ENCODE measurements around the gene TOMM5. TPM values are rescaled to one million over a fixed set of nuclear protein-coding genes. Genes with fewer than 3 reads are reported as not detected.

TOMM5 gene
- polyA plus RNA-seq, 4 donors, result 125 to 138 (median 129) TPM

GRCh38 chr9:37564916-37565315 is 27.5 kb downstream of the TOMM5 start:
- DNase-seq (ENCODE audit: low read depth in 4 of 4, low spot score in 3 of 4), result no peak

GRCh38 chr9:37563806-37564513 is 28.4 kb downstream of the TOMM5 start:
- DNase-seq (ENCODE audit: low read depth in 4 of 4, low spot score in 3 of 4), result no peak

- no peak for DNase-seq (ENCODE audit: low read depth in 4 of 4, low spot score in 3 of 4)
These were observed 29.6 kb downstream of the TOMM5 start for GRCh38 chr9:37562826-37563225.

GRCh38 chr9:37561682-37562081 is 30.7 kb downstream of the TOMM5 start:
- no peak for DNase-seq (ENCODE audit: low read depth in 4 of 4, low spot score in 3 of 4)

GRCh38 chr9:37559855-37560592 is 32.4 kb downstream of the TOMM5 start:
- no peak for DNase-seq (ENCODE audit: low read depth in 4 of 4, low spot score in 3 of 4)

- no peak for DNase-seq (ENCODE audit: low read depth in 4 of 4, low spot score in 3 of 4)
These were observed 33.3 kb downstream of the TOMM5 start for GRCh38 chr9:37559125-37559524.

GRCh38 chr9:37555786-37556185 is 36.6 kb downstream of the TOMM5 start:
- DNase-seq (ENCODE audit: low read depth in 4 of 4, low spot score in 3 of 4), result no peak

- DNase-seq (ENCODE audit: low read depth in 4 of 4, low spot score in 3 of 4), result no peak
These were observed 38.1 kb downstream of the TOMM5 start for GRCh38 chr9:37554318-37554717.

GRCh38 chr9:37551888-37552287 is 40.5 kb downstream of the TOMM5 start:
- DNase-seq (ENCODE audit: low read depth in 4 of 4, low spot score in 3 of 4), result no peak

GRCh38 chr9:37551468-37551867 is 40.9 kb downstream of the TOMM5 start:
- DNase-seq (ENCODE audit: low read depth in 4 of 4, low spot score in 3 of 4), result no peak

- no peak for DNase-seq (ENCODE audit: low read depth in 4 of 4, low spot score in 3 of 4)
These were observed 41.6 kb downstream of the TOMM5 start for GRCh38 chr9:37550781-37551180.

- DNase-seq (ENCODE audit: low read depth in 4 of 4, low spot score in 3 of 4), result no peak
These were observed 42.9 kb downstream of the TOMM5 start for GRCh38 chr9:37549527-37549926.

GRCh38 chr9:37547328-37547878 is 45.0 kb downstream of the TOMM5 start:
- no peak for DNase-seq (ENCODE audit: low read depth in 4 of 4, low spot score in 3 of 4)

- DNase-seq (ENCODE audit: low read depth in 4 of 4, low spot score in 3 of 4), result no peak
These were observed 48.9 kb downstream of the TOMM5 start for GRCh38 chr9:37543468-37543867.

GRCh38 chr9:37542895-37543294 is 49.5 kb downstream of the TOMM5 start:
- no peak for DNase-seq (ENCODE audit: low read depth in 4 of 4, low spot score in 3 of 4)

GRCh38 chr9:37542488-37542887 is 49.9 kb downstream of the TOMM5 start:
- no peak for DNase-seq (ENCODE audit: low read depth in 4 of 4, low spot score in 3 of 4)

- no peak for DNase-seq (ENCODE audit: low read depth in 4 of 4, low spot score in 3 of 4)
These were observed 50.9 kb downstream of the TOMM5 start for GRCh38 chr9:37541465-37541864.

GRCh38 chr9:37540634-37541033 is 51.8 kb downstream of the TOMM5 start:
- peak in 3 of 4 donors; percentile 2 to 20 (median 6) for DNase-seq (ENCODE audit: low read depth in 4 of 4, low spot score in 3 of 4)

- DNase-seq (ENCODE audit: low read depth in 4 of 4, low spot score in 3 of 4), result no peak
These were observed 52.8 kb downstream of the TOMM5 start for GRCh38 chr9:37539634-37540033.
